ENCODE measurements around the gene FH.

Gene FH

GRCh38 chr1:241536304-241536703, 16.7 kb upstream of the FH start:
- no peak for TF ChIP-seq CTCF (IDR thresholded peaks at IDR 0.05; ENCODE audit: borderline replicate concordance, insufficient read depth, low read depth, low read length)
- no peak overlapping the region for H3K4me3 ChIP-seq (ENCODE audit: low read depth, low read length)

GRCh38 chr1:241533326-241534115, 14.0 kb upstream of the FH start:
- no peak for TF ChIP-seq CTCF (IDR thresholded peaks at IDR 0.05; ENCODE audit: borderline replicate concordance, insufficient read depth, low read depth, low read length)
- H3K4me3 ChIP-seq (ENCODE audit: low read depth, low read length) = no peak overlapping the region

GRCh38 chr1:241532864-241533263, 13.3 kb upstream of the FH start:
- no peak overlapping the region for H3K4me3 ChIP-seq (ENCODE audit: low read depth, low read length)
- TF ChIP-seq CTCF (IDR thresholded peaks at IDR 0.05; ENCODE audit: borderline replicate concordance, insufficient read depth, low read depth, low read length) = no peak

GRCh38 chr1:241532162-241532531, 12.6 kb upstream of the FH start, which contains the start of gene KMO:
TSS of gene KMO (plus strand) at chr1:241532378. CDS start at chr1:241532445, 67 bp downstream.
- TF ChIP-seq CTCF (IDR thresholded peaks at IDR 0.05; ENCODE audit: borderline replicate concordance, insufficient read depth, low read depth, low read length) = no peak
- peak within 1 kb of the TSS; percentile 38 for H3K4me3 ChIP-seq (ENCODE audit: low read depth, low read length)

GRCh38 chr1:241531195-241532161, 11.9 kb upstream of the FH start:
- TF ChIP-seq CTCF (IDR thresholded peaks at IDR 0.05; ENCODE audit: borderline replicate concordance, insufficient read depth, low read depth, low read length) = 0 out of 2 replicates have a peak, but pooled peaks have one; percentile 8
- peak overlapping the region; percentile 38 for H3K4me3 ChIP-seq (ENCODE audit: low read depth, low read length)

- H3K4me3 ChIP-seq (ENCODE audit: low read depth, low read length) = no peak overlapping the region
- no peak for TF ChIP-seq CTCF (IDR thresholded peaks at IDR 0.05; ENCODE audit: borderline replicate concordance, insufficient read depth, low read depth, low read length)
Measured at GRCh38 chr1:241527146-241527545, 7.6 kb upstream of the FH start.

Data from GM12875 (cell line).